Measurements from ENCODE around the gene AGTPBP1.

Gene AGTPBP1

DNA sequence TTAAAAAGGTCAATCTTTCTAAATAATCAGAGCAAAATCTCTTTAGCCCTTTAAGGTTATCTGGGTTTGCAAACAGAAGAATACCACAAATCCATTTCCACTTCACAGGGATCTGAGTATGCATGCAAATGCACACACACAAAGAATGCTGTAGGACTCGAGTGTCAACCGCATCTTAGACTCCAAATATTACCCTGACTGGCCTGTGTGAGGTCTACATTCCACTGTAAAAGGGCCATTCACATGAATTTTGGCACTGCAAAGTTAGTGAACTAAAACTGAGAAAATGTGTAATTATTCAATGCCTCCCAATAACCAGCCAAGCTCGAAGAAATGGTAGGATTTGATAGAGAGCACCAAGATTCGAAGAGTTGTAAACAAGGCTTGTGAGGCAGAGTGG lies 199.9 kb downstream of the AGTPBP1 start:
- DNase-seq: no peak

DNA sequence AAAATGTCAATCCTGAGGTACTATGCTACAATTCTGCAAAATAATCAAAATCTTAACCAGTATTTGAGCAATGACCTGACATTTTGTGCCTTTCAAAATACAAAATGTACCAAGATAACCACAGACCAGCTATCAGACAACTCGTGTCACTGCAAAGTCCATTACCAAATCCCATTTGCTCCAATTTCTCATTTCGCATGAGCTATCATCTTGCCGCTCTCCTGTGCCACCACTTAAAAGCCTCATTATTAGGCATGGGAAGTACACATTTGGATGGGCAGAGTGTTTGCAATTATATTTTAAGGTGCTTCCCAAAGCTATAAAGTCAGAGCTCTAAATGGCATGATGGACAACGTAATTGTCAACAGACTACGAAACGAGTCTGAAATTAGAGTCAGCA lies 205.2 kb downstream of the AGTPBP1 start:
- DNase-seq: no peak

DNA sequence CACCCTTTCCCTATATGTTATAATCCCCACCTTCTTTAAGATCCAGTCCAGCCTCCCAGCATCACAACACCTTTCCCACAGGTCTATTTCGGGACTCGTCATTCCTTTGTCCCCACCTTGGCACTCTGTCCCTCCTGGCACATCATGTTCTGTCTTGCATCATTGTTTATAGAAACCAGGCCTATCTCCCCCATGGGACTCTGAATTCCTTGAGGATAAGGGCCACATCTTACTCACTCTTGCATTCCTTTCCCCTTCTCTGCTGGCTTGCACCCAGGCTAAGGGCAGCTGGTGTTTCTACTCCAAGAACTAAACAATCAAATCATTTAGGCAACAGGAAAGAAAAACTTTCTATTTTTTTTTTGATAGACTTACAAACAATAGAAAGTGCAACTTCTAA lies 205.7 kb downstream of the AGTPBP1 start:
- DNase-seq: no peak

DNA sequence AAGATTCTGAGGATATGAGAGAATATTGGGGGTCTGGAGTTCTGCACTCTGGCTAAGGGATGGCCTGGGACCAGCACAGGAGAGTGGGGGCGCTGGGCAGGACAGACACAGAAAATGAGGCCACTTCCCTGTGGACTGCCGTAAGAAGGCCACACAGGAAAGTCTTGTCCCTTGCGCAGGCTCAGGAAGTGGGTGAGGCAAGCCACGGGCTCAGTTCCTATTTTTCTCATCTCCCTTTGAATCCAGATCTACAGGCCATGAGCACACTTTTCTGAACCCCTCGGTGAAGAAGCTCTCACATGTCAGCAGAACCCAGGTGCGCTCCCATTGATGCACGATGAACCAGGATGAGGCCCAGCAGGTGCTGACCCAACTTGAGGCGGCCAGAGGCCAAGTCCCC lies 207.4 kb downstream of the AGTPBP1 start:
- no peak for DNase-seq

DNA sequence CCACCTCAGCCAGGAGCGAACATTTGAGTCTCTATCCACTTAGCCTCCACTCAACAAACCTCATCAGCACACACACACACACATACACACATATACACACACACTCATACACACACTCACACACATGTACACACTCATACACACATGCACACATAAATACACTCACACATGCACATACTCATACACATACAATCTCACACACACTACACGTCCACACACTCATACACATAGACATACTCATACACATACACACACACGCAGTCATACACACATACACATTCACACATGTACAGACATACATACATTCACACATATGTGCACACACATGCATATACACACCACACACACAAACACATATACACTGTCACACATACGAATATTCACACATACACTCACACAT lies 208.2 kb downstream of the AGTPBP1 start:
- DNase-seq: no peak

DNA sequence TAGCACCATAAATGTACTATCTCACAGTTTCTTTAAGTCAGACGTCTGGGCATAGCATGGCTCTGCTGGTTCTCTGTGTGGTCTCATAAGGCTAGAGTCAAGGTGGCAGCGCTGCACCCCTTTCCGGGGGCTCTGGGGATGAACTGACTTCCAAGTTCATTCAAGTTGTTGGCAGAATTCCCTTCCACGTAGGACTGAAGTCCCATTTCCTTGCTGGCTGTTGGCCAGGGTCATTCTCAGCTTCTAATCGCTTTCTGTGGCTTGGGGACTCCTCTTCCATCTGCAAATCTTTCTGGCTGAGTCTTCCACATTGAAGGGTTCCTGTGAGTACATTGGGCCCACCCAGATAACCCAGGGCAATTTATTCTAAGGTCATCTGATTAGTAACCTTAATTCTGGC lies 211.0 kb downstream of the AGTPBP1 start:
- DNase-seq: no peak

DNA sequence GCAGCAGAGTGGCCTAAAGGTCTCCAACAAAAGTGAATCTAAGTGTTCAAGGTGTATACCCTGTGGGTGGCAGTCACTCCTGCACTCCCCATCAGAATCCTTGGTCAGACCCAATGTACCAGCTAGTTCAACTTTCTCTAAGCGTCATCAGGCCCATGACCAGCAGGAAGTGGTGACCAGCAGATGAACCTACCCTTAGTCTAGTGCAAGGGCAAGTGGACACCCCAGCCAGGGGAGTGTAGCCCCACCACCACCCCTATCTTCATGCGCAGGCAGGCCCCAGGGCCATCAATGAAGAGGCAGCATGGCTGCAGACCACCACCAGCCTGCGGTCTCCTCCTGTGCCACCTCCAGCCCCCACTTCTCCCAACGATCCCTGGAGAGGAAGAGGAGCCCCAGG lies 213.1 kb downstream of the AGTPBP1 start:
- DNase-seq: no peak

DNA sequence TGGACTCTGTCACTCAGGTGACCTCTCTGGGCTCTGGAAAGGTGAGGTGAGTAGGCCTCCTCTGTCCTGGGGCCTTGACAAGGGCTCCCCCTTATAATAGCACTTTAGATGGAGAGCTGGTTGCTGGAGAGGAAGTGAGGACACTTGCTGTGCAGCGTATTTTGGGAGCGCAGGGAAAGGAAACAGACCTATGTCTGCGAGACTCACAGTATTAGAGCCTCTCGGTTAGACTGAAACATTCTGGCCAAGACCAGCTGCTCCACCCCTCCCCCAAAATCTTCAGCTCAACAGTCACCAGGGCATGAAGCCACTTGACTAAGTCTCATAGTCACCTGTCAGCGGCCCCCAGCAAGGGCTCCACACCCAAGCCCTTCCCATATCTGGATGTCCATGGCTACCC lies 213.6 kb downstream of the AGTPBP1 start:
- no peak for DNase-seq

DNA sequence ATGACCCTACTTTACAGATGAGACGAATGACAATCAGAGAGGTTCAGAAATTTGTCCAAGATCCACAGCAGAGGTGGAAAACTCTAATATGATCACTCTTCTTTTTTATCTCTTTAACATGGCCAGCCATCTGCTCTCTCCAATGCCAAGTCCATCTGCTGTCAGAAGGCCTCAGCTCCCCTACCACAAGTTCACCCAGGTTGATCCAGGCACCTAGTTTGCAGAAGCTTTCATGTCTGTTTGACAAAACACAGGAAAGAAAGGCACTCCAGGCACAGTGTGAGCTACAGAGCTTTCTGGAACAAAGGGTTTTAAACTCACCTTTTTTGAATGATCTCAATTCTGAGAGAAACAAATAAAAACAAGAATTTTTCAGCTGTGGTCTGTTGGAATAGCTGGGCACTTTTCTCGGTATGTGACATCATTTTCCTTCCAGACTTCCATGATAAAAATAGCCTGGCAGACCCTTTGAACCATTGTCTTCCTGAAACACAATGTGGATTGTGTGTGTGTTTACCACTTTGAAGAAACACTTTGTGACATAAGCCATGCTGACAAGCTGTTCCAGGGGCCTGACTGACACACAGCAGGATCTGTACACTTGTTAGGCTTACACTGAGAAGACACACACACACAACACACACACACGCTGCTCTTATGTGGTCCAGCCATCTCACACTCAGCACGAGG lies 214.3 kb downstream of the AGTPBP1 start:
- DNase-seq: no peak

DNA sequence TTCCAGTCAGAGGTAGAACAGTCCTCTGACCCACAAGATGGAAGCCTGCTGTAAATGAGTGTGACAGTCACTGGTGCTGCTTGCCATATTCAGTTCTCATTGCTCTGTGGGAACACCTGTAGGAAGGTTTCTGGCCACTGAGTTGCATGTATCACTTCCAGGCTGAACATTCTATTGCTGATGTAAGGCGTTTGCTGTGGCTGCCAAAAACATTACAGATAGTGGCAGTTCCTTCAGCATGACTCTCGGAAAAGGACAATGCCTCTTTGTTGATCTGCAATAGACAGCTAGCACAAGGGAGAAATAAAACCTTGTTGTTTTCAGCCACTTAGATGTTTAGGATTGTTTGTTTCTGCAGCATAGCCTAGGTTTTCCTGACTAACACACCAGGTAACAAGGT lies 217.2 kb downstream of the AGTPBP1 start:
- DNase-seq: no peak

DNA sequence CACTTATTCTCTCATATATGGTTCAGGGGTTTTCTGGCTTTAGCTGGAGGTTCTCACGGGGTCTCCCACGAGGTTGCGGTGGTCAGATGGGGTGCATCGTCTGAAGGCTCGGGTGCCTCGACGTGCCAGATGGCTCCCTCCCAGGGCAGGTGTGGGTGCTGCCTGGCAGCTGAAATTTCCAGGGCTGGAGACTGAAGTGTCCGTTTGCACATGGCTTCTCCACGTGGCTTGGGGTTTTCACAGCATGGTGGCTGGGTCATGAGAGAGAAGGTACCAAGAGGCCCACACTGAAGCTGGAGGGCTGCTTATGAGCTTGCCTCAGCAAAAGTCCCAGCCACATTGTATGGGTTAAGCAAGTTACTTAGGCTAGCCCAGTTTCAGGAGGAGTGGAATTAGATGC lies 218.6 kb downstream of the AGTPBP1 start:
- DNase-seq: no peak

DNA sequence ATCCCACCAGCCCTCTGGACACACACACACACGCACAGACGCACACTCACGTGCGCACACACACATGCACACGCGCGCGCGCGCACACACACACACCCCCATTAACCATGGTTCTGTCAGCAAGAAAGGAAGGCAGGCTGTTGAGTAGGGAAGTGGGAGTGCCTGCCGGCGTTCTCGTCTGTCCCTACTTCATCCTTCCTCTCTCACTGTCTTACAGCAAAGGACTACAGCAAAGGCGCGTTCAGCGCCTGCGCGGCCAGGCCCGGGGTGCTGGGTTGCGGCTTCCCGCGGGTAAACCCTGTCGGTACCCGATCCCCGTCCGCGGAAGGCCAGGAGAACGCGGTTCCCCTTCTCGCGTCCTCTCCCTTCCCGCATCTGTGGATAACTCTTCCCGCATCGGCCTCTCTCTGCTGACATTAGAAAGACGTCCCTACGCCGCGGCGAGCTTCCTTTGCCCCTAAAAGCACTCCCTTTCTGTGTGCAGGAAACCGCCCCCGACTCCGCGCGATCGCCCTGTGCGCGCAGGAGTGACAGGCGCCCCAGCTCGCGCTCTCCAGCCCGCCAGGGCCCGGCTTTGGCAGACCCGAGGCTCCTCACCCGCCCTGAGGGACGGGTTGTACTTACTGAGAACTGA lies 219.2 kb downstream of the AGTPBP1 start:
- DNase-seq: peak; percentile 87

DNA sequence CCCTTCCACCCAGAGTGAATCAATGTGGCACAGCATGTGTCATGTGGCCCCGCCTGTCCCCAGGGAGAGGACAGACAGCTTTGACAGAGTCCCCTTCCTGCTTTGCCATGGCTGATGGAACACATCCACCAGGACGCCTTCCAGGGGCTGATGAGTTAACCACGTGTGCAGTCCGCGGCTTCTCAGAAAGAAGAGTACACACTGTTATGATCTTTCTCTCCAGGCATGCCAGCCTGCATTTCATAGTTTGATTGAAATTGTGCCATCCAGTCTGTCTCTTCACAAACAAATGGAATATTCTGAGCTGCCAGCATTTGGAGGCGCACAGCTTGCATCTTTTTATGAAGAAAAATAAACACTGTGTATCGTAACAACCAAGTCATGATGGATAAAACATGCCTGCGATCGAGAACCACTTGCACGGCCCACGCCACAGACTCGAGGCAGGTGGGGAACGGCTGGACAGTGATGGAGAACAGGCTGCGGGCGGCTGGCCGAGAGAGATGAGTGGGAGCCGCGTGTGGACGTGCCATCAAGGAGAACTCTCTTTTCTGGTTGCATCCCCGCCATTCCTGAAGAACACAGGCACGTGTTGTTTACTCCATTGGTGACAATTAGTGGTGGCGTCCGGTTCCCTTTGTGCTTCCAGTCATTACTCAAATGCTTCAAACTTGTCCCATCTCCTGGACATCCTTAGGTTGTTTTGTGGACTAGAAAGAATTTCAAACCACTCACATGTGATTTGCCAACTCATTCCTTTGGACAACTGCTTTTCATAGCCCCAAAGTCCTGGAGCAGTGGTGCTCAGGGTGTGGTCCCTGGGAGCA lies 220.2 kb downstream of the AGTPBP1 start:
- DNase-seq: no peak

DNA sequence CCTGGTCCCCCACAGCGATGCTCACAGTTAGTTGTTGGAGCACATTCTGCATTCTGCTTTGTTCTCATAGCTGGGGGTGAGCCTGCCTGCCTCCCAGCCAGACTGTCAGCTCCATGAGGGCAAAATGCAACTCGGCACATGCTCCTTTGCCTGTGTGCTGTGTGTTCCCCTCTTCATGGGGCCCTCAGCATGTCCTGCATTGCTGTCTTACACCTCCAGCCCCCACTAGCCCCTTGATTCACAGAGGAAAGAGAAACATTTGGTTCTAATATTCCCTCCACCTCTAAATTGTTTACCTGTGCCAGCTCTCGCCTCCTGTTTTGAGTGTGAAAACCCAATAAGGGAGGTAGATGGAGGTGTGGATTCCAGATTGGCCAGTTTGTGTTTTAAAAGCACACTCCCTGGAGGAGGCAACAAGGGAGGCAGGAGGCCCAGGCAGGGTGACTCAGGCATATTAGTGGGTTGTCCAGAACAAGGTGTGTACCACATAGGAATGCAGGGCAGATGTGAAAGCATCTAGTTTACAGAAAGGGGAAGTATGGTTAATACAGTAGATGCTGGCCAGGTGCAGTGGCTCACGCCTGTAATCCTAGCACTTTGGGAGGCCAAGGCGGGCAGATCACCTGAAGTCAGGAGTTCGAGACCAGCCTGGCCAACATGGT lies 224.6 kb downstream of the AGTPBP1 start:
- no peak for DNase-seq

DNA sequence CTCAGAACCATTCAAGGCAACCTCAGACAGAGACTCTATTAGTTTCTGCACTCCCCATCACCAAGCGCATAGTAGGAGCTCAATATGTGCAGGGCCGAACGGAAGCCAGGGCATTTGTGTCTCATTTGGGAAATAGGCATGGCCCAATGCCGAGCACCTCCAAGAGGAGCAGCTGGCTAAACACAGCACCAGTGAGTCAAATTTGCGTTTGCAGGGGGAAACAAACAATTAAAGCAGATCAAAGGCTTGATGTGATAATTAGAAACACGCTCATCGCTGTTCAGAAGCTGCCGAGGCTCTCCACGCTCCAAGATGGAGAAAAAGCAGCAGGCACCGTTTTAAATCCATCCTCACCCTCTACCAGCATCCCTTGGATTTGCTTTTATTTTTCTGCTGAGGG lies 225.3 kb downstream of the AGTPBP1 start:
- DNase-seq: no peak

DNA sequence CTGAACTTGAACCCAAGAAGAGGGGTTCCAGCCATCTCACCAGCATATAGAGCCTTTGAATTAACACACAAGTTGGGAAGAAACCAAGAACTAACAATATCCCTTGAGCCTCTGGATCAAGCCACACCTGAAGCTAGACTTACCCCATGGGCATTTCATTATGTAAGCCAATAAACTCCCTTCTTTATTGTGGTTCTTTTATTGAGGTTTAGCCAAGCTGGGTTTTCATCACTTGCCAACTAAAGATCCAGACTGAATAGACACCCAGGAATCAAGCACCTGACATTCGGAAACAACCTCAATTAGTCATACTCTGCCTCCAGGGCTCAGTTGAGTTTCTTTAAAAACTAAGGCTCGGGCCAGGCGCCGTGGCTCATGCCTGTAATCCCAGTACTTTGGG lies 226.7 kb downstream of the AGTPBP1 start:
- DNase-seq: no peak

DNA sequence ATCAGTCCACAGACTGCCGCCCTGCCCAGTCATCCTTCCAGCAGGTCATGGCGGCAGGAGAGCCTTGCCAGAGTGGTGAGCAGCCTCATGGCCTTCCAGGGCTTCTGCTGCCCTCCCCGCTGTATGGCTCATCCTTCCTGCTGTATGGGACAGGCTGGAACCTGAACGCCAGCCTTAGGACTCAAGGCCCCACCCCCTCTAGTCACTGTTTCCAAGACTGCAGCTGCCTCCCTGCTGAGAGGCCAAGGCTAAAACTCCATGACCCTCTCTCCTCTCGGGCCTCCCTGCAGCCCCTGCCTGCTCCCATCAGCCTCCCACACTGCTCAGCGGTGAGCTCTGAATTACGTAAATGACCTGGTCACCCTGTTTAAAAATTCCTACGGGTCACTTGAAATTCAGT lies 227.5 kb downstream of the AGTPBP1 start:
- no peak for DNase-seq

DNA sequence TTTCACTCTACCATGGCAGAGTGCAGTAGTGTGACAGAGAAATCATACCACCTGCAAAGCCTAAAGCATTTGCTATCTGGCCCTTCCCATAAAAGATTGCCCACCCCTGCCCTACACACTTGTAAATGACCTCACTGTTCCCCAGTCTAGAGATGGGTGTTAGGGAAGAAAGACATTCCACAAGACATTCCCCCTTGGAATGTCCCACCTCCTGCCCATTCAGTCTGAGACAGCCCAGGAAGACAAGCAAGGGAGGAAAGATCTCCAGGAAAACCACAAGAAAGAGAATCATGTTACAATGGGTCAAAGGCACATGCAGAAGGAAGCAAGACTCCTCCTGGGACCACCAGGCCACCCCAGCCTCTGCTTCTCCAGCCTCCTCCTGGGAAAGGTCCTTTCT lies 230.0 kb downstream of the AGTPBP1 start:
- no peak for DNase-seq

DNA sequence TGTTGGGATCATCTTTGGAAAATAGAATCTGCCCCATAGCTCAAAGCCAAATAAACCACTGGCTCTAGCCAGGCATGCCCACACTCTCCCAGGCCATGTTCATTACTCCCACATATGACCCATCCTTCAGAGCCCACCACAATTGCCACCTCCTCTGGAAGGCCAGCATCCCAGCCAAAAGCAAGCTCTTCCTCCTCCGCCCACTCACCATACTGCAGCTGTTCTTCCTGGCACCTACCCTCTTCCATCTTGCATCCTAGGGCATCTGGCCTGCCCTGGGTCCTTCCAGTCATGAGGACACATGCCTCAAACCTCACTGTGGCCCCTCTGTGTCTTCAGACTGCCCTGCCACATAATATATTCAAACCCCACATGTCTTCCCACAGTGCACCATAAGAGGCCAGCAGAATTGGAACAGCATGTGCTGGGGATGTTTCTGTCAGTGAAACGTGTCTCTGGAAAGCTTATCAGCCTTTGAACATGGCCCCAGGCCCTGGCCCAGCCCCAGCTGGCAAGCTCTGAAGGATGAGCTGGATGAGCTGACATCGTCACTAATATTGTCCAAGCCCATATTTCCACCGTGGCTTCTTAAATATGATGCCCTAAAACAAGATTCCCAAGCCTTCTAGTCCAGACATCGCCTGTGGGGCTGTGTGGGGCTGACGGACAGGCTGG lies 230.8 kb downstream of the AGTPBP1 start:
- no peak for DNase-seq

DNA sequence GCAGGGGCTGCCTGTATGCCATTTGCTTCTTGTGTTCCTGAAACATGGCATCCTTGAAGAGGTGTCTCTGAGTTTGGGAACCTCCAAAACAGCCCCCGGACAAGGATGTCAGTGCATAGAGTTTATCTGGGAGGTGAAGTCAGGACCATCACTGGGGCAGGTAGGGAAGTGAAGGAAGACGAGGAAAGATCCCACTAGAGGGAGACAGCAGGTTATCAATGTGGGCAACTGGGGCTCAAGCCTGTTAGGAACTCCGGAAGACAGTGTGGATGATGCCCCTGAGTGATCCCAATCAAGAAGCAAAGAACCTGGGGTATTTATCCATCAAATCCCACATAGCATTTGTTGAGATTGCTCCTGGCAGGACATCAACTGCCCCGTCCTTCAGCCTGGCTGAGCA lies 233.1 kb downstream of the AGTPBP1 start:
- no peak for DNase-seq

DNA sequence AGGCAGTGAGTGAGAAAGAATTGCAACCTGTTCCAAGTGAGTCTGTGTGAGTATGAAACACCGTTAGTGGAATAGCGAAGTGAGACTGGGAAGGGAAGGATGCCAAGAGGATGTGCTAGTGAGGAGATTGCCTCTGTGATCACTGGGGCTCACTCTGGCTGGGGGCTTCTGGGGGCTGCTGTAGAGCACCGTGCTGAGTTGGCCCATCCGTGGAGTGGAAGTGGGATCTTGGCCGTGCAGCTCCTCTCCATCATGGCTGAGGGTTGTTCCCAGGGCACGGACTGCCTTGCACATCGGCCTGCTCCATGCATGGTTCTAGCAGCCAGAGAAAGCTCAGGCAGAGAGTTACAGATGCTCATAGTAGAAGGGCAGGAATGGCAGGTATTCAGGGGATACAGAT lies 236.1 kb downstream of the AGTPBP1 start:
- no peak for DNase-seq

DNA sequence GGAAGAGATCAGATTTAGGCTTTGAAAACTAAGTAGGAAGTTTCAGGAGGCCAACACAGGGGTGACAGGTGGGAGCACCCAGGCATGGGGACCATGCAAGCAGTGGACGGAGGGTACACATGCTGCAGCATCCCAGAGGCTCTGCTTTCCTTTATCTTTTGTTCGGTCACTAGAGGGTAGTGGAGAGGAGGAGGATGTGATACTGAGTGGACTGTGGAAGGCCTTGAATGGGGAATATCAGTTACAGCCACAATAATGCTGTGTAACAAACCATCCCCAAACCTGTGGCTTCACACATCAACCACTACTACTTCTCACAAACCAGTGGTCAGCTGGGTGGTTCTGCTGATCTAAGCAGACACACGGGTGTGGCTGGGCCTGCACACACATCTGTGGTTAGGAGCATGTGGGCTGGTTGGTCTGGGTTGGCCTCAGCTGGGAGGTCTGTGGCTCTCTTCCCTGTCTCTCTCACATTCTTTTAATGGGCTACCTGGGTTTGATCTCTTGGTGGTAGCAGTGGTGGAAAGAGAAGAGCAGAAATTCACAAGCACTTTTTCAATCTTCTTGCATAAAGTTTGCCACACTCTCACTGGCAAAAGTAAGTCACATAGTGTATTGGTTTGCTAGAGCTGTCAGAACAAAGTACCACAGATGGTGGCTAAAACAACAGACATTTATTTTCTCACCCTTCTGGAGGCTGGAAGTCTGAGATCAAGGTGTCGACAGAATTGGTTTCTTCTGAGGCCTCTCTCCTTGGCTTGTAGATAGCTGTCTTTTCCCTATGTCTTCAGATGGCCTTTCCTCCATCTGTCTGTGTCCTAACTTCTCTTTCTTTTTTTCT lies 238.7 kb downstream of the AGTPBP1 start:
- no peak for DNase-seq

All from right kidney (tissue), 1 donor.